H1 (cell line): ENCODE measurements around the gene GPR39. TPM values are rescaled to one million over a fixed set of nuclear protein-coding genes. Genes with fewer than 3 reads are reported as not detected.

Source experiments
- CHD2 ChIP-seq: IDR thresholded peaks from 2 replicates; pipeline ENCODE4 v1.6.1; 2012; ENCODE audit warnings: low read length, improper control_type of control experiment
- EP300 ChIP-seq, 2 experiments: IDR thresholded peaks; 1 replicate in 1 of 2; 2 replicates in 1 of 2; pipeline ENCODE4 v1.6.1; 2011 to 2012; ENCODE audit warnings: low read depth in 2 of 2, low read length in 2 of 2, mild to moderate bottlenecking in 2 of 2, borderline replicate concordance in 1 of 2, inconsistent platforms in 1 of 2, moderate library complexity in 1 of 2
- HDAC2 ChIP-seq, 2 experiments: fragments of 300-600 bp in 1 of 2; sonication (generic) in 1 of 2; IDR thresholded peaks; 2 replicates each; pipeline ENCODE4 v1.6.1; 2011 to 2012; ENCODE audit warnings: low read depth in 2 of 2, low read length in 2 of 2, mild to moderate bottlenecking in 2 of 2, moderate library complexity in 2 of 2, borderline replicate concordance in 1 of 2, inconsistent platforms in 1 of 2
- HDAC6 ChIP-seq: IDR thresholded peaks from one replicate; pipeline ENCODE4 v1.7.1; 2012; ENCODE audit warnings: low read depth, mild to moderate bottlenecking, inconsistent platforms, low read length, moderate library complexity
- NRF1 ChIP-seq: IDR thresholded peaks from 2 replicates; pipeline ENCODE4 v1.6.1; 2011; ENCODE audit warnings: mild to moderate bottlenecking, low read depth, low read length, improper control_type of control experiment
- polyA plus RNA-seq, 7 experiments: library from polyadenylated mRNA; depleted of rRNA in 3 of 7; stranded (reverse) in 5 of 7; unstranded in 2 of 7; fragments of >200 nt in 5 of 7; fragments of 200-250 nt in 2 of 7; gene quantifications; 1 replicate in 5 of 7; 2 replicates in 1 of 7; 4 replicates in 1 of 7; pipeline versions ENCODE4 v1.2.1 to v1.2.3, GENCODE V29; 2011 to 2013; ENCODE audit warnings: missing spikeins in 2 of 7, mixed read lengths in 2 of 7
- total RNA-seq: library from RNA; stranded (reverse); fragmentation: NEBNext Ultra II Directional; extraction: Animal tissue kit (Norgen Biotek cat#: 25700); gene quantifications from 2 replicates; pipeline ENCODE4 v1.2.1, GENCODE V29; 2021

Gene GPR39
- total and polyA plus RNA-seq, 2 of the 8 experiments (the other 6 are each of a cell fraction or from before 2014, with no cell fraction given), result 0.63 to 2.7 TPM

GRCh38 chr2:132479155-132479554, 62.5 kb downstream of the GPR39 start (continued):
- TF ChIP-seq HDAC2 (IDR thresholded peaks at IDR 0.05; ENCODE audit: borderline replicate concordance in 1 of 2, low read depth in 2 of 2, low read length in 2 of 2) (no peak), CHD2 (no peak), NRF1 (no peak), EP300 (IDR thresholded peaks at IDR 0.05; ENCODE audit: borderline replicate concordance in 1 of 2, low read depth in 2 of 2, low read length in 2 of 2) (no peak), HDAC6 (no peak)
